A673 (cell line): ENCODE measurements around the gene ABI1. TPM values are rescaled to one million over a fixed set of nuclear protein-coding genes. Genes with fewer than 3 reads are reported as not detected.

Source experiments
- BruUV-seq: library from RNA; stranded (reverse); fragments of 400-500 nt; replicated peaks from 2 replicates; lab custom pipeline; 2021; lab: Mats Ljungman, UMichigan
- CTCF ChIA-PET: fragments of 300-600 bp; sonication (Branson Sonifier 250); formaldehyde crosslinking; loops from one replicate; lab custom pipeline; 2022; ENCODE audit warnings: antibody characterized with exemption; lab: Charles Lee
- POLR2A ChIA-PET: fragments of 300-600 bp; sonication (Branson Sonifier 250); formaldehyde crosslinking; loops from one replicate; lab custom pipeline; 2022; ENCODE audit warnings: antibody characterized with exemption; ENCODE audit not compliant: low non-redundant PET; lab: Charles Lee
- DNase-seq: peaks from one replicate; pipeline ENCODE4 v3.0.0-alpha.2; 2015; ENCODE audit warnings: low spot score
- H3K27ac ChIP-seq: fragments of 200-600 bp; sonication (generic); 2 replicates; pipeline ENCODE4 v1.5.1; 2016; ENCODE audit warnings: mixed run types, low read depth, mild to moderate bottlenecking, mixed read lengths, antibody characterized with exemption, low read length; ENCODE audit not compliant: poor library complexity, severe bottlenecking
- H3K27me3 ChIP-seq: fragments of 200-600 bp; sonication (generic); replicated peaks from 2 replicates; pipeline ENCODE4 v1.6.1; 2017; ENCODE audit warnings: mixed run types, low read depth, mild to moderate bottlenecking, mixed read lengths, antibody characterized with exemption, low read length; ENCODE audit not compliant: insufficient read depth, poor library complexity
- H3K36me3 ChIP-seq: fragments of 200-600 bp; sonication (generic); 2 replicates; pipeline ENCODE4 v1.6.1; 2016; ENCODE audit warnings: mixed run types, mild to moderate bottlenecking, mixed read lengths, antibody characterized with exemption, low read length; ENCODE audit not compliant: insufficient read depth, poor library complexity, severe bottlenecking
- H3K4me1 ChIP-seq: fragments of 200-600 bp; sonication (generic); 2 replicates; pipeline ENCODE4 v1.6.1; 2017; ENCODE audit warnings: mixed run types, mild to moderate bottlenecking, mixed read lengths, antibody characterized with exemption, low read length; ENCODE audit not compliant: insufficient read depth, poor library complexity, severe bottlenecking
- H3K4me3 ChIP-seq: fragments of 200-600 bp; sonication (generic); 2 replicates; pipeline ENCODE4 v1.5.1; 2016; ENCODE audit warnings: low read depth, mixed run types, mild to moderate bottlenecking, mixed read lengths, low read length; ENCODE audit not compliant: poor library complexity, severe bottlenecking
- H3K9me3 ChIP-seq: fragments of 200-600 bp; sonication (generic); 2 replicates; pipeline ENCODE4 v1.6.1; 2016; ENCODE audit warnings: mixed run types, low read depth, mild to moderate bottlenecking, mixed read lengths, antibody characterized with exemption, low read length; ENCODE audit not compliant: poor library complexity, severe bottlenecking
- CTCF ChIP-seq: fragments of 300-800, 200-600 bp; sonication (generic); conservative IDR thresholded peaks from 2 replicates; pipeline ENCODE4 v1.5.1; 2017; ENCODE audit warnings: low read depth, mild to moderate bottlenecking, antibody characterized with exemption, low read length, moderate library complexity, mixed read lengths
- EZH2 ChIP-seq: fragments of 200-600 bp; sonication (generic); IDR thresholded peaks from 2 replicates; pipeline ENCODE4 v1.6.1; 2017; ENCODE audit warnings: borderline replicate concordance, low read depth, mild to moderate bottlenecking, mixed read lengths, antibody characterized with exemption, low read length; ENCODE audit not compliant: poor library complexity, severe bottlenecking
- intact Hi-C: fragments of 100-400 bp; cut with micrococcal nuclease; formaldehyde crosslinking; loops from one replicate; pipeline ENCODE4 v1.10.0; 2022; ENCODE audit not compliant: unreplicated experiment
- total RNA-seq: library from RNA; stranded (reverse); gene quantifications from 2 replicates; pipeline ENCODE4 v1.2.3, GENCODE V29; 2021

ABI1 gene
- total RNA-seq, 1 experiment from 2014 or later = 70.5 TPM

- Histone ChIP-seq H3K4me3 (no peak overlapping the region), H3K27me3 (no peaks in the 10 kb centered on the region), H3K9me3 (no peaks in the 10 kb centered on the region), H3K27ac (no peak overlapping the region), H3K4me1 (no peaks in the 10 kb centered on the region), H3K36me3 (no peaks in the 10 kb centered on the region)
- ChIA-PET POLR2A (no interaction called here), CTCF (no interaction called here)
- no peak for DNase-seq
- intact Hi-C loops = no loop called here
- BruUV-seq = no TSS peak
- TF ChIP-seq CTCF (no peak), EZH2 (no peak)
These were observed 84.5 kb downstream of the ABI1 start for GRCh38 chr10:26776258-26776657.

- CTCF ChIA-PET = no interaction called here
- intact Hi-C loops = no loop called here
- POLR2A ChIA-PET = no interaction called here
- no TSS peak for BruUV-seq
- no peaks in the 10 kb centered on the region for H3K9me3 ChIP-seq
- H3K36me3 ChIP-seq = no peaks in the 10 kb centered on the region
- H3K4me1 ChIP-seq = no peaks in the 10 kb centered on the region
- no peak overlapping the region for H3K4me3 ChIP-seq
- no peak overlapping the region for H3K27ac ChIP-seq
- DNase-seq = no peak
- TF ChIP-seq EZH2 (no peak), CTCF (no peak)
- no peaks in the 10 kb centered on the region for H3K27me3 ChIP-seq
These were observed 87.1 kb downstream of the ABI1 start for GRCh38 chr10:26773633-26774032.

GRCh38 chr10:26770069-26770468 is 90.7 kb downstream of the ABI1 start:
- POLR2A ChIA-PET = no interaction called here
- TF ChIP-seq EZH2 (no peak), CTCF (no peak)
- CTCF ChIA-PET = no interaction called here
- Histone ChIP-seq H3K27ac (no peak overlapping the region), H3K4me3 (no peak overlapping the region), H3K36me3 (peaks cover 2% of the 10 kb centered on the region), H3K4me1 (no peaks in the 10 kb centered on the region), H3K27me3 (no peaks in the 10 kb centered on the region), H3K9me3 (no peaks in the 10 kb centered on the region)
- intact Hi-C loops = no loop called here
- DNase-seq = no peak
- no TSS peak for BruUV-seq
